Hepatocyte (in vitro differentiated cells): Measurements from ENCODE around the gene PRKAA1.

ENCODE experiments used
- EZH2 ChIP-seq: fragments of 200-600 bp; sonication (generic); IDR thresholded peaks from 2 replicates; pipeline ENCODE4 v1.6.1; 2016; ENCODE audit warnings: antibody characterized with exemption, mild to moderate bottlenecking, borderline replicate concordance
- EZH2phosphoT487 ChIP-seq: fragments of 200-600 bp; sonication (generic); IDR thresholded peaks from one replicate; pipeline ENCODE4 v1.6.1; 2018; ENCODE audit warnings: antibody characterized with exemption, mild to moderate bottlenecking, low read depth, moderate library complexity; ENCODE audit not compliant: unreplicated experiment, severe bottlenecking
- TF ChIP-seq, protein P1 (sequence below): fragments of 200-600 bp; sonication (generic); IDR thresholded peaks from 2 replicates; pipeline ENCODE4 v1.5.1; 2016; ENCODE audit warnings: antibody characterized with exemption, mild to moderate bottlenecking; ENCODE audit not compliant: poor library complexity

DNA sequence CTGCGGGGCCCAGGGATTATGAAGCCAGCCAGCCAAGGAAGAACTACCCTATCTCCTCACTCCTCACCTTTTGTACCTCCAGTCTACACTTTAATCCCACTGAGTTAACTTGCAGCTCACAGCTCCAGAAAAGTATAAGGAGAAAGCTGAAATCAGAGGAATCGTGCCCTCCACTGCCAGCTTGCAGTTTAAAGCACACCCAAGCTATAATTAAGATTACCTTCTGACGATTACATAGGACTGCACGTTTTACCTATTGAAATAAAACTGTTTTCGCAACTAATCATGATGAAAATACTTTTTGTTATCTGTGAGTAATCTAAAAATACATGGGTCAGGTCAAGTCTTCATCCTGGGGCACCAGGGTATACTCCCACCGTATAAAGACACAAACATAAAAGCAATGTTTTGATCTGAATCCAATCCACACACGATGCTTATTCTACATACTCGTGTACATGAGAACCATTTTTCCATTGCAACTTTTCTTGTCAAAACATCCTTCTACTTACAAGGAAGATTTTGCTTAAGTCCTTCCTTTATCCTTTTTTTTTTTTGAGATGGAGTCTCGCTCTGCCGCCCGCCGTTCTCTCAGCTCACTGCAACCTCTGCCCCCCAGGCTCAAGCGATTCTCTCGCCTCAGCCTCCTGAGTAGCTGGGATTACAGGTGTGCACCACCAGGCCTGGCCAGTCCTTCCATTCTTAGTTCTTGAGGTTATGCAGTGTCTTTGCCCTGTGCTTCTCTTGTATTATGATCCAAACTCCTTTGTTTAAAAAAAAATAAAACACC lies 29.2 kb upstream of the PRKAA1 start:
- TF ChIP-seq, protein P1, sequence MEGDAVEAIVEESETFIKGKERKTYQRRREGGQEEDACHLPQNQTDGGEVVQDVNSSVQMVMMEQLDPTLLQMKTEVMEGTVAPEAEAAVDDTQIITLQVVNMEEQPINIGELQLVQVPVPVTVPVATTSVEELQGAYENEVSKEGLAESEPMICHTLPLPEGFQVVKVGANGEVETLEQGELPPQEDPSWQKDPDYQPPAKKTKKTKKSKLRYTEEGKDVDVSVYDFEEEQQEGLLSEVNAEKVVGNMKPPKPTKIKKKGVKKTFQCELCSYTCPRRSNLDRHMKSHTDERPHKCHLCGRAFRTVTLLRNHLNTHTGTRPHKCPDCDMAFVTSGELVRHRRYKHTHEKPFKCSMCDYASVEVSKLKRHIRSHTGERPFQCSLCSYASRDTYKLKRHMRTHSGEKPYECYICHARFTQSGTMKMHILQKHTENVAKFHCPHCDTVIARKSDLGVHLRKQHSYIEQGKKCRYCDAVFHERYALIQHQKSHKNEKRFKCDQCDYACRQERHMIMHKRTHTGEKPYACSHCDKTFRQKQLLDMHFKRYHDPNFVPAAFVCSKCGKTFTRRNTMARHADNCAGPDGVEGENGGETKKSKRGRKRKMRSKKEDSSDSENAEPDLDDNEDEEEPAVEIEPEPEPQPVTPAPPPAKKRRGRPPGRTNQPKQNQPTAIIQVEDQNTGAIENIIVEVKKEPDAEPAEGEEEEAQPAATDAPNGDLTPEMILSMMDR, result no peak
- TF ChIP-seq EZH2 (no peak), EZH2phosphoT487 (no peak)
